Measurements from ENCODE around the gene CNKSR3.

The CNKSR3 gene

GRCh38 chr6:154479351-154479769, 31.1 kb downstream of the CNKSR3 start:
- DNase-seq (ENCODE audit: low read depth): peak; percentile 56

GRCh38 chr6:154478701-154479060, 31.8 kb downstream of the CNKSR3 start:
- no peak for DNase-seq (ENCODE audit: low read depth)

DNA sequence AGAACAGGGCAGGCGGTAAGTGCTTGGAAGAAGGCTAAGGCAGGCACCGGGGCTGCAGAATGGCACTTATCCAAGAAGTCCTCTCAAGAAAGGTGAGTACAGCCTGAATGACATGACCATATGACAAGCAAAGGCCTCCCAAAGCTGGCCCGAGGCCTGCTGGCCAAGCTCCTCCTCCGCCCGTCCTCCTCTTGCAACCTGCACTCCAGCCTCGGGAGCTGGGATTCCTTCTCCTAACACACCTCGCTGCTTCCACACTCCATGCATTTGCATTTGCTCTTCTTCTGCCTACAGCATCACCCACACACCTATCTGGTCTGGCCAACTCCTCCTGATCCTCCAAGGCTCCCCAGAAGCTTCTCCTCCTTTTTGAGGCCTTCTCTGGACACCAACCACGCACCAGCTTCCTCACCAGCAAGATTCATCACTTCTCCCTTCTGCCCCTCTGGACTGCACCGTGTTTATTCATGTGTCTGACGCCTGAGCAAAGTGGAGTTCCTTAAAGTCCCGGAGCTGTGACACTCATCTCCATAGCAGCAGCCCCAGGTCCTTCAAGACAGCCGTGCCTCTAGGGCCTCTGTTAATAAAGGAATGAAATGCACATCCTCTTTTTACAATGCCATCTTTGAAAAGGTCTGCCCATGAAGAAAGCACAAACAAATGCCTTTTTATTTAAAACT, 32.3 kb downstream of the CNKSR3 start:
- DNase-seq (ENCODE audit: low read depth): no peak

DNA sequence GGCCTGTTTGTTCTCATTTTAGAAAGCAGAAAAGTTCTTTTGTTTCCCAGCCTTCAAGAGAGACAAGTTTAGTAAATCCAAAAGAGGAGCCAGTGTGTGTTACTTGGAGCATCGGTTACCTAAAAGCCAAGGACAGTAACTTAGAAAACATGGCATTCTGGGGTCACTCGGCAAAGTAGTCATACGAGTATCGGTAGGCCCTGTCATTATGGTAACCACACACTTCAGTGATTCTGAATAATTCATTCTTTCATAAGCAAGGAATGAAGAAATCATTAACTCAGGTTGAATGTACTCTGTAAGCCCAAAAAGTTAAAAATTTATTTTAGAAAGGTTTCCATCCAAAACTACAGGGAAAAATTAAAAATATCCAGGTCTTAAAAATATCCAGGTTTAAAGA, 34.0 kb downstream of the CNKSR3 start:
- no peak for DNase-seq (ENCODE audit: low read depth)

GRCh38 chr6:154474648-154475428, 35.6 kb downstream of the CNKSR3 start:
- peak; percentile 74 for DNase-seq (ENCODE audit: low read depth)

DNA sequence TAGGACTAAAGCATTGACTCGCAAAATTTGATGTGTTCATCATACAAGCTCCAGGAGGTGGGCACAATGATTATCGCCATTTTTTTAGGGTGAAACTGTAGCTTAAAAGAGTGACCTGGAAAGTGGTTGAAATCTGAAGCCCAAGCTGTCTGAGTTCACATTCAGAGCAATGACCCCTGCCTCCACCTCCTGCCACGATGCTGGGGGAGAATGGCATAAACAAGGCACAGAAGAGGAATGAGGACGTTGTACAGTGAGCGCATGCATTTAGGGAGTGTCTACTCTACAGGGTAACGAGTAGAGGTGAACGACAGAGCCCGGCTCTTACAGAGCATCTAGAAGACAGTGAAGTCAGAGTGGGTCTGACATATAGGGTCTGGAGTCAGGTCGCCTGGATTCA, 37.2 kb downstream of the CNKSR3 start:
- DNase-seq (ENCODE audit: low read depth): no peak

DNA sequence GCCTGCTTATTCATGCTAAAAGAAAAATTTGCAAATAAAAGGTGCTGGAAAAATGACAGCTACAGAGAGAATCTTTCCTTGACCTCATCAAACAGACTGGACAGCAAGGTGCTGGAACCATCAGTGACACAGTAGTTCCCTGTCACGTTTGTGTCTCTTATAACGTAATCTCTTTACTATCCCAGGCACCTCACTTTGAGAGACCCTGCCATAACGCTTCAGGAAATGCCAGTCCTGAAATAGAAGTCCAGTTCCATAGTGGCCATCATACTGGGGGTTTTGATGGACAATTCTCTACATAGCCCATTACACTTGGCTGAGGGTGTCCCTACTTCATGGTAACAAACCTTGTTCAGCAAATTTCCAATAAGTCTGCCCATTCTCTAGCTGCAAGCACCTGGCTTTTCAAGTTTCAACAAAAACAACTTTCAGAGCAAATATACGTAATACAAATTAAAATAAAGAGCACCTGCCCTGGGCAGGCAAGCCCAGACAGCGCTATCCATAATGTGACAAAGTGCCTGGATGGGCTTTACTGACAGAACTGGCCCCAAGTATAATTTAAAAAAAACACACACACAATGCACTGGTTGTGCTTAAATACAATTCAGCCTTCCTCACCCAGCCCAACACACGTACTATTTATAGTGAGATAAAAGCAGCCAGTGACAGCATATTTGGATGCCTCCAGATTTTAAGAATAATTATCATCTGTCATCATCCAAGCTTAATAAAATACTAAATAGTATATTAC, 38.7 kb downstream of the CNKSR3 start:
- DNase-seq (ENCODE audit: low read depth): no peak

- DNase-seq (ENCODE audit: low read depth): no peak
Measured at GRCh38 chr6:154469306-154469935, 41.1 kb downstream of the CNKSR3 start.

DNA sequence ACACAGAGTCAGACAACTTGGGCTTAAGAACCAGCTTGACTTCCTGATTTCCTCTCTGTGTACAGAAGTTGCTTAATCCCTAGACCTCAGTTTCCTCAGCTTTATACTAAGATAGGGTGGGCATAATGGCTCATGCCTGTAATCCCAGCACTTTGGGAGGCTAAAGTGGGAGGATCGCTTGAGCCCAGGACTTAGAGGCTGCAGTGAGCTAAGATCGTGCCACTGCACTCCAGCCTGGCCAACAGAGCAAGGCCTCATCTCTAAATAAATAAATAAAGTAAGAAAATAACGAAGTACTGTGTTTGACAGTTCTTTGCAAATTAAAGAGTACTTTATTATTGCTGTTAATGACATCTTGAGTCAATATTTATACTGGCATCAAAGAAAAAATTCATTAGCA, 41.7 kb downstream of the CNKSR3 start:
- DNase-seq (ENCODE audit: low read depth): no peak

GRCh38 chr6:154466971-154467679, 43.4 kb downstream of the CNKSR3 start:
- DNase-seq (ENCODE audit: low read depth): no peak

DNA sequence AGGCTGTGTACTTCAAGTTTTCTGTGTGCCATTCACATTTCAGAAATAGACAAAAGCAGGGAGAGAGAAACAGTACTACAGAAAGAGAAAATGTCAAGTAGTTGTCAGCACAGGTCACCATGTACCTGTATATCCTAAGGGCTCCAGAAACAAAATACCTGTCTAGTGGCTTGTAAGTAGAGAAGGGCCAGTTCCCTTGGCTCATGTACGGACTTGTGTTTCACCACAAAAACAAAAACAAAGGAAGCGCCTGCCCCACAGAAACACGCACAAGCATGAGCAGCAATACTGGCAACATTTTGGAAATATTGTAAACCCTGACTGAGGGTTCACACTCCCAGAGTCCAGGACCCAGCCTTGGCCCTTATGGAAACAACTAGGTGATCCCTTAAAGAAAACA, 44.3 kb downstream of the CNKSR3 start:
- DNase-seq (ENCODE audit: low read depth): no peak

DNA sequence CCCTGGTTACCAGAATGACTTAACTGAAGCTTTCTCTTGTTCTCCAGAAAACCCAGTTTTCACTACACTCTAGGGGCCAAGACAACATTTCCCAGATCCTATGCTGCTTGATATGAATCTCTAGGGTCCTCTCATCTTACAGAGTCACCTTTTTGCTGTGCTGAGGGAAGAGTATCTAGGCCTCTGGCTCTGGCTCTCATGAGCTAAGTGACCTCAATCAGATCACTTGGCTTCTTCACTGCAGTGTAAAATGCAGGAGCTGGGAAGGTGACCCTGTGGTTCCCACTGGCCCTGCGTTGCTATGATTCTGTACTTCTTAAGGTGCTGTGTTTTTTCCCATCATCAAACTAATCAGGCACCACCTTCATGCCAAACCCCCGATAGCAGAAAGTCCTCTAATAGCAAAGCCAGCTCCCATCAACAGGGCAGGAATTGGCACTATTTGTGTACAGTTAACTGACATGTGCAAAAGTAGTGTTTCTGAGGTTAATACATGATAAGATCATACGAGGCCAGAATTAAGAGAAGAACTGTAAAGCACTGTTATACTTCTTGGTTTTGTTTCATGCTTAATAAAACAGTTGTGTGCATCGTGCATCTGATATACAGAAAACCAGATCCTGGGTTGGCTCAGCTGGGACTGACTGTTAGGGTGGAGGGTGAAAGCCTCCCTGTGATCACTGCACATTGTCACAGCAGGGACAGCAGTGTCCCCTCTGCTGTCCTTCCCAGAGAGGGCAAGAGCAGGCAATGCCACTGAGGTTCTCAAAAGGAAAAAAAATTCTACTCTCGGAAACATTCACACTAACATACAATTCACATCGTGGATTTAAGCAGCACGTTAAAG, 46.7 kb downstream of the CNKSR3 start:
- DNase-seq (ENCODE audit: low read depth): no peak

GRCh38 chr6:154462425-154462824, 48.1 kb downstream of the CNKSR3 start:
- DNase-seq (ENCODE audit: low read depth): no peak

GRCh38 chr6:154461348-154461747, 49.1 kb downstream of the CNKSR3 start:
- no peak for DNase-seq (ENCODE audit: low read depth)

DNA sequence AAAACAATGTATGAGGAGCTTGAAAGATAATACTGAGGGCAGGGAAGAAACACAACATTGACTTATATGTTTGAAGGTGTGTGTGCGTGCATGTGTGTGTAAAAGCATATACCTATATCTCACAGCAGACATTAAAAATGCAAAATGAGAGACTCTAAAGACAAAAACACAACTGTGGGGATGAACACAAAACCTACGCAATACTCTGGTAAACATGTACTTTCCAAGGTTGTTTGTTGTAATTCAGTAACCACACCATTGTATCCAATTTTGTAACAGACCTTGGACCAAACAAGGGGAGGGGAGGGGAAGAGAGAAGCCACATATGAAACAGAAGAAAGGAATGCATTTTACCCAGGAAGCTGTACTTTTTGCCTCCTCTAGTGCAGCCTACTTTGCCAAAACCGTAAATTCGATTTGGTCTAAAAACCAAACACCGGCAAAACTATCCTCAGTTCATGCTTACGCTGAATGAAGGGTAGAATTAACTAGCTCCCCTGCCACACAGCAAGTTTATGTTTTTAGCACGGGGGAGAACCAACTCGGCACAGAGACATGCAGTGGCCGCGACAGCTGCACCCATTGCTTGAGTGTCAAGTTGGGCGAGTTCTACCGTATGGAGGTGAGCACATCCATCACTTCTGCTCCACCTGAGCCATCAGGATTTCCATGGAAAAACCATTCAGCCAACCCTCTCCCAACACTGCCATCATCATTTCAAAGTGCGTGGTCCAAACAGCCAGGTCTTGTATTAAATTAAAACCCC, 50.0 kb downstream of the CNKSR3 start:
- DNase-seq (ENCODE audit: low read depth): peak; percentile 82

- no peak for DNase-seq (ENCODE audit: low read depth)
Measured at GRCh38 chr6:154459513-154459912, 51.0 kb downstream of the CNKSR3 start.

- no peak for DNase-seq (ENCODE audit: low read depth)
Measured at GRCh38 chr6:154458565-154459470, 51.7 kb downstream of the CNKSR3 start.

DNA sequence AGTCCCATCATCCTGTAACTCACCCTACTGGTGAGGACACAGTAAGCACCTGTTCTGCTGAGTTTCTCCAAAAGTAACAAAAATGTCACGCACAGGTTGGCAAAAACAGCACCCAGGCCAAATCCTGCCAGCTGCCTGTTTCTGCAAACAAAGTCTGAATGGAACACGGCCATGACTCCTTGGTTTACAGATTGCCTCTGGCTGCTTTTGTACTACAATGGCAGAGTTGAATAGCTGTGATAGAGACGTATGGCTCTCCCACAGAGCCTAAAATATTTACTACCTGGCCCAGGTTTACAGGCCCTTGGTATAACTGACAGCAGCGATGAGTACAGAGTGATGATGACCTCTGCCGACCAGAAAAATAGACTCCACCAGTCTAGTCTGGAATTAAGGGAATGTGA, 52.6 kb downstream of the CNKSR3 start:
- DNase-seq (ENCODE audit: low read depth): no peak
